Measurements from ENCODE around the gene ZNF711.
"Not testable (repeated sequence)": the region's sequence is repeated elsewhere in the genome, so short reads cannot be mapped to it uniquely, and the experiment has no call there.

The ZNF711 gene

DNA sequence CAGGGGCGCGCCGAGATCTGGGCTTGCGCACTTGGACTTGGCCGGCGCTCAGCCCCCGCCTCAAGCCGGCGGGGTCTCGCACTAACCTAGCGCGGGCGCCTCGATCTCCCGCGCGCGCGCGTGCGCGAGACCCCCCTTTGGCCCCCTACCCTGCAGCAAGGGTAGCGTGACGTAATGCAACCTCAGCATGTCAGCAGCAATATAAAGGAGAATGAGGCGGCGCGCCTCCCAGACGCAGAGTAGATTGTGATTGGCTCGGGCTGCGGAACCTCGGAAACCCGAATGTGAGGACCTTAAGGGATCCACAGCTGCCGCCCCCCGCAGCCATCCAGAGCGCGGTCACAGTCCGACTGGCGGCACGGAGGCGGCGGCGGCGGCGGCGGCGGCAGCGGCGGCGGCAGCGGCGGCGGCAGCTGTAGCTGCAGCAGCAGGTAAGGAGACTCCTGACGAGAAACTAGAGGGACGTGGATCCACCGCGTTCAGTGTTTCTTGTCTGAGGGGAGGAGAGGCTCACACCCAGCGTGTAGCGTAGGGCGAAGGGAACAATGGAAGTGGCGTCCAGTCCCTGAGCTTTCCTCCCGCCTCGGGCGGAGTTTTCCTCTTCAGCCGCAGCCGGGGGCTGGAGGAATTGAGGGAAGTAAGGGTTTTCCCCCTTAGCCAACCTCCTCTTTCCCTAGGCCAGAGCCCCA is at the start of gene ZNF711, which contains the start of gene SATL1:
TSS of gene ZNF711 (plus strand) at position 231 of the 689 bp plus-strand sequence. CDS start 3,582 bp downstream, outside the sequence.
TSS of gene SATL1 (minus strand) at position 19 of the 689 bp plus-strand sequence. CDS start 134,811 bp downstream, outside the sequence.
- in situ Hi-C loops (cut with MboI; ENCODE audit: low sequenced_read_pairs), result no loop called here

DNA sequence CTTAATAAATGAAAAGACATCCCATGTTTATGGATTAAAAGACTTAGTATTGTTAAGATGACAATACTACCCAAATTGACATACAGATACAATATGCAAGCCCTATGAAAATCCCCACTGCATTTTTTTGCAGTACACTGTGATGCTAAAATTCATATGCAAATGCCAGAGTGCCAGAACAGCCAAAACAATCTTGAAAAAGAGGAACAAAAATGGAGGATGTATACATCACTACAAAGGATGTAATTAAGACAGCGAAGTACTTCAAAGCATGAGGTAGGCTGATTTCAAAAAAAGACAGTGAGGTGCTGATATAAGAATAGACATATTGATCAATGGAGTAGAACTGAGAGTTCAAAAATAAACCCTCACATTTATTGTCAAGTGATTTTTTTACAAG is 47.5 kb upstream of the ZNF711 start:
- in situ Hi-C loops (cut with MboI; ENCODE audit: low sequenced_read_pairs), result no loop called here

GRCh38 chrX:85203461-85203970 is 40.3 kb upstream of the ZNF711 start:
- in situ Hi-C loops (cut with MboI; ENCODE audit: low sequenced_read_pairs), result no loop called here

DNA sequence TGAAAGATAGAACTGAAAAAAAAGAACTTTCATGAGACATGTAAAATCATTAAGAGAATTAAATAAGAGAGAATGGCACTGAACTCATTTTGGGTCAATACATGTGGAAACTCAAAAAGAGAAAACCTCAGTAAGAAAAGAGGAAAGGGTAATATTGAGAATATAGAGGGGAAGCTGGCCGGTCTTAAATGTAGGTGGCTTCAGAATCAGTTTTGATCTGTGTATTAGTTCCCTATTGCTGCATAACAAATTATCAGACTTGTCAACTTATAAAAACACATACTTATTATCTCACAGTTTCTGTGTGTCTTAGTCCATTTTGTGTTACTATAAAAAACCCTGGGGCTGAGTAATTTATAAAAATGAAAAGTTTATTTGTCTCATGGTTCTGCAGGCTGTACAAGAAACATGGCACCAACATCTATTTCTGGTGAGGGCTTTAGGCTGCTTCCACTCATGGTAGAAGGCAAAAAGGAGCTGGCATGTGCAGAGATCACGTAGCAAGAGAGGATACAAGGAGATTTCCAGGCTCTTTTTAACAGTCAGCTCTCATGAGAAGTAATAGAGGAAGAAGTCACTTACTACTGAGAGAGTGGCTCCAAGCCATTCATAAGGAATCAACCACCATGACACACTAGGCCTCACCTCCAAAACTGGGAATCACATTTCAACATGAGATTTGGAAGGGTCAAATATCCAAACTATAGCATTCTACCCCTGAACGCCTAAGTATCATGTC is 29.8 kb upstream of the ZNF711 start:
- in situ Hi-C loops (cut with MboI; ENCODE audit: low sequenced_read_pairs), result no loop called here

- in situ Hi-C loops (cut with MboI; ENCODE audit: low sequenced_read_pairs), result no loop called here
Observed at GRCh38 chrX:85215946-85216345, 27.8 kb upstream of the ZNF711 start.

GRCh38 chrX:85221361-85221760 is 22.4 kb upstream of the ZNF711 start:
- in situ Hi-C loops (cut with MboI; ENCODE audit: low sequenced_read_pairs), result no loop called here

- in situ Hi-C loops (cut with MboI; ENCODE audit: low sequenced_read_pairs), result no loop called here
Observed at GRCh38 chrX:85223359-85223758, 20.4 kb upstream of the ZNF711 start.

- in situ Hi-C loops (cut with MboI; ENCODE audit: low sequenced_read_pairs), result no loop called here
Observed at GRCh38 chrX:85243155-85243554, 636 bp upstream of the ZNF711 start.

GRCh38 chrX:85244450-85245211 is 840 bp downstream of the ZNF711 start:
- in situ Hi-C loops (cut with MboI; ENCODE audit: low sequenced_read_pairs), result no loop called here

DNA sequence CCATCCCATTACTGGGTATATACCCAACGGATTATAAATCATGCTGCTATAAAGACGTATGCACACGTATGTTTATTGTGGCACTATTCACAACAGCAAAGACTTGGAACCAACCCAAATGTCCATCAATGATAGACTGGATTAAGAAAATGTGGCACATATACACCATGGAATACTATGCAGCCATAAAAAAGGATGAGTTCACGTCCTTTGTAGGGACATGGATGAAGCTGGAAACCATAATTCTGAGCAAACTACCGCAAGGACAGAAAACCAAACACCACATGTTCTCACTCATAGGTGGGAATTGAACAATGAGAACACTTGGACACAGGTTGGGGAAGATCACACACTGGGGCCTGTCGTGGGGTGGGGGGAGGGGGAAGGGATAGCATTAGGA is 41.5 kb downstream of the ZNF711 start:
- in situ Hi-C loops (cut with MboI; ENCODE audit: low sequenced_read_pairs), result not testable (repeated sequence)

DNA sequence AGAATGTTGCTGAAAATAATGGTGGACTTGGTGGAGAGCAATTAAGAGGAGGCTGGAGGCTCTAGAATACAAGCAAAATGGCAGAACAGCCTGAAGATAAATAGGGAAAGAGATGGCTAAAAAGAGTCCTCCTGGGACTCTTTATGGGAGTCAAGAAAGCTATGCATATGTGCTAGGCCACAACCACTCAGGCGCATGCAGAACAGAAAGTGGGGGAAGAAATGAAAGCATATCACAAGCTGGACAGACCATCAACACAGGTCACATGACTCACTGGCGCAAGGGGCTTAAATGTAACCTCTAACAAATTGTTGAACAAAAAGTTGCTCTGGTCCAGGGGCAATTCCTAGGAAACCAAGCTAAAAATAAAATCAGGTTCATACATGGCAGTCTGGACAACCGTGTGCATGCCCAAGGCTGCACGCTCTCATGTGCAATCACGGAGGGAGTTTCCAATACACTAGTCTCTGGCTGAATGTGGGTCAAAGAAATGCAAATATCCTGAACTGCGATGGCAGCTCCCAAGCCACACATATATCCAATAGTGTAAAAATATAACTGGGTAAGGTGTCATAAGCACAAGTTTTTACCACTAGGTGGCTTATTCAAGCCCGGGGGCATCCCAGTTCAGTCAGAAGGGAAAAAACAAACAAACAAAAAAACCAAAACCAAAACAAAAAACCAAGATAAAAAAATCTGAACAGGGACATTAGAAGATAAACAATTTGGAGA is 45.4 kb downstream of the ZNF711 start:
- in situ Hi-C loops (cut with MboI; ENCODE audit: low sequenced_read_pairs), result no loop called here

GRCh38 chrX:85303544-85303943 is 59.8 kb downstream of the ZNF711 start:
- in situ Hi-C loops (cut with MboI; ENCODE audit: low sequenced_read_pairs), result no loop called here

- in situ Hi-C loops (cut with MboI; ENCODE audit: low sequenced_read_pairs), result no loop called here
Observed at GRCh38 chrX:85309717-85310116, 65.9 kb downstream of the ZNF711 start.

DNA sequence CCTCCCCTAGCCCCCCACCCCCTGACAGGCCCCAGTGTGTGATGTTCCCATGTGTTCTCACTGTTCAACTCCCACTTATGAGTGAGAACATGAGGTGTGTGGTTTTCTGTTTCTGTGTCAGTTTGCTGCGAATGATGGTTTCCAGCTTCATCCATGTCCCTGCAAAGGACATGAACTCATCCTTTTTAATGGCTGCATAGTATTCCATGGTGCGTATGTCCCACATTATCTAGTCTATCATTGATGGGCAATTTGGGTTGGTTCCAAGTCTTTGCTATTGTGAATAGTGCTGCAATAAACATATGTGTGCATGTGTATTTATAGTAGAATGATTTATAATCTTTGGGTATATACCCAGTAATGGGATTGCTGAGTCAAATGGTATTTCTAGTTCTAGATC is 67.6 kb downstream of the ZNF711 start:
- in situ Hi-C loops (cut with MboI; ENCODE audit: low sequenced_read_pairs), result not testable (repeated sequence)
